Measurements from ENCODE around the gene SIX3.

SIX3 gene

GRCh38 chr2:44951124-44951523 is 9.6 kb downstream of the SIX3 start:
- H3K4me3 ChIP-seq (ENCODE audit: low read depth, low read length) = no peak overlapping the region
- TF ChIP-seq, protein P1, sequence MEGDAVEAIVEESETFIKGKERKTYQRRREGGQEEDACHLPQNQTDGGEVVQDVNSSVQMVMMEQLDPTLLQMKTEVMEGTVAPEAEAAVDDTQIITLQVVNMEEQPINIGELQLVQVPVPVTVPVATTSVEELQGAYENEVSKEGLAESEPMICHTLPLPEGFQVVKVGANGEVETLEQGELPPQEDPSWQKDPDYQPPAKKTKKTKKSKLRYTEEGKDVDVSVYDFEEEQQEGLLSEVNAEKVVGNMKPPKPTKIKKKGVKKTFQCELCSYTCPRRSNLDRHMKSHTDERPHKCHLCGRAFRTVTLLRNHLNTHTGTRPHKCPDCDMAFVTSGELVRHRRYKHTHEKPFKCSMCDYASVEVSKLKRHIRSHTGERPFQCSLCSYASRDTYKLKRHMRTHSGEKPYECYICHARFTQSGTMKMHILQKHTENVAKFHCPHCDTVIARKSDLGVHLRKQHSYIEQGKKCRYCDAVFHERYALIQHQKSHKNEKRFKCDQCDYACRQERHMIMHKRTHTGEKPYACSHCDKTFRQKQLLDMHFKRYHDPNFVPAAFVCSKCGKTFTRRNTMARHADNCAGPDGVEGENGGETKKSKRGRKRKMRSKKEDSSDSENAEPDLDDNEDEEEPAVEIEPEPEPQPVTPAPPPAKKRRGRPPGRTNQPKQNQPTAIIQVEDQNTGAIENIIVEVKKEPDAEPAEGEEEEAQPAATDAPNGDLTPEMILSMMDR (IDR thresholded peaks at IDR 0.05; ENCODE audit: low read depth, low read length, missing control alignments) = no peak
- in situ Hi-C loops (cut with HindIII; ENCODE audit: low sequenced_read_pairs) = loop anchor here (5.0 kb wide), 1 partner anchor 554 kb away; no protein-coding TSS in a partner anchor
- no peak for DNase-seq (ENCODE audit: low read depth)

DNA sequence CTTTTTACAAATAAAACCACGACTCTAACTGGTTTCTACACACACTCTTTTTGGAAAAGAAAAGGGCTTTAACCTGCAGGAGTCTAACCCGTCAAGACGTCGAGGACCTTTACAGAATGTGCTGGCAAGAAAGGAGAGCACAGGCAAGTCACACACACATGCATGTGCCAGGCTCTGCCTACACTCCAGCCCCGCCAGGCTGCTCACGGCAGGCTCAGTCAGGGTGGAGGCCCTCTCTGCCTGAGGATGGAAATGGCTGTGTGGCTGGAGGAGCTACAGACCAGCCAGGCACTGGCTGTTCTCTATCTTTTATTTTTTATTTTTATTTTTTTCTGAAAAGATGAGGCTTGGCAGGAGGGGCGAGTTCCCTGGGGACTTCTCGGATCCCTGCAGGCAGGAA is 10.2 kb downstream of the SIX3 start:
- TF ChIP-seq, protein P1 (IDR thresholded peaks at IDR 0.05; ENCODE audit: low read depth, low read length, missing control alignments) = no peak
- no peak for DNase-seq (ENCODE audit: low read depth)
- H3K4me3 ChIP-seq (ENCODE audit: low read depth, low read length) = peak overlapping the region; percentile 28
- in situ Hi-C loops (cut with HindIII; ENCODE audit: low sequenced_read_pairs) = loop anchor here (5.0 kb wide), 1 partner anchor 554 kb away; no protein-coding TSS in a partner anchor

GRCh38 chr2:44952143-44952805 is 10.8 kb downstream of the SIX3 start:
- in situ Hi-C loops (cut with HindIII; ENCODE audit: low sequenced_read_pairs) = loop anchor here (5.0 kb wide), 1 partner anchor 555 kb away; no protein-coding TSS in a partner anchor
- TF ChIP-seq, protein P1 (IDR thresholded peaks at IDR 0.05; ENCODE audit: low read depth, low read length, missing control alignments) = peak; percentile 72
- DNase-seq (ENCODE audit: low read depth) = no peak
- peak overlapping the region; percentile 28 for H3K4me3 ChIP-seq (ENCODE audit: low read depth, low read length)

DNA sequence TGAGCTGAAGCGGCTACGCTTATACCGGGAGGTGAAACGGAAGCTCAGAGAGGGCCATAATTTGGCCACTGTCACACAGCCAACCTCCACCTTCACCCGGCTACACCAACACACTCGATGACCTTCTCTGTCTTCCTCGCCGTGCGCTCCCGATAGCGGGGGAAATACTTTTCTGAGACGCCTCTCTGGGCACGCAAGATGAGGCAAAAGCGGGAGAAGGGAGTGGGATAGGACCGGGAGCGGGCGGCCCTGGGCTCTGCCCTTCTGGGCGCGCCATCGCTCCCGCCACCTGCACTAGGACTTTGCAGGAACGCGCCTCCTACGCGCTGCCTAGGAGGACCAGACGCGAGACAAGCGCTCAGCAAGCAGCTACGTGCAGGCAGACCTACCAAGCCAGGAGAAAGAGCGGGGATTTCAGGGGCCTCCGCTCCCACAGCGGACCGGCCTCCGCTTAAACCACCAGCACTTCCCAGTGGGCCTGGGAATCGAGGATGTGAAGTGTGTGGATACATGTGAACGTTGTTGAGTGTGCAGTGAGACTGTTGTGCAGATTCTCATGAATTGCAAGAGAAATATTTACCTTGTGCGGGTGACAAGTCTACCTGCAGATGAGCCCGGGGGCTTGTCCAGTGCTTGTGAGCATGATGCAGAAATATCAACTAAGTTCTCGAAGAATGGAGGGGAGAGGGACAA is 11.4 kb downstream of the SIX3 start:
- H3K4me3 ChIP-seq (ENCODE audit: low read depth, low read length) = peak overlapping the region; percentile 28
- no peak for DNase-seq (ENCODE audit: low read depth)
- in situ Hi-C loops (cut with HindIII; ENCODE audit: low sequenced_read_pairs) = loop anchor here (5.0 kb wide), 1 partner anchor 556 kb away; no protein-coding TSS in a partner anchor
- TF ChIP-seq, protein P1 (IDR thresholded peaks at IDR 0.05; ENCODE audit: low read depth, low read length, missing control alignments) = no peak

DNA sequence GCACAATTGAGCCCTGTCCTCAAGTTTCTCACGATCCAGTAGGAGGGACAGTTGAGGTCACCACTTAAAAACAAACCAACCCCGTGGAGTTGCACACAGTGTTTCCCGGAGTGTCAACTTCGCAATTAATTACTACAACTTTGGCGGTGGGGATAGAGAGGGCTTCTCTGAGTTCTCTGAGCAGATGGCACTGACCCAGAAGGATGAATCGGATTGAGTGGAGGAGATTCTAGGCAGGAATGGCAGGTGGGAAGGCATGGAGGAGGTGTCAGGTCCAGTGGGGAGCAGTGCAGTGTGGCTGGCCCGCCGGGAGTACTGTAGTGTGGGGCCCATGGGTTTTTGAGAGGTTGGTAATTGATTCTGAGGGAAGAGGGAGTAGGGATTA is 12.0 kb downstream of the SIX3 start:
- in situ Hi-C loops (cut with HindIII; ENCODE audit: low sequenced_read_pairs) = loop anchor here (5.0 kb wide), 1 partner anchor 556 kb away; no protein-coding TSS in a partner anchor
- H3K4me3 ChIP-seq (ENCODE audit: low read depth, low read length) = no peak overlapping the region
- TF ChIP-seq, protein P1 (IDR thresholded peaks at IDR 0.05; ENCODE audit: low read depth, low read length, missing control alignments) = no peak
- DNase-seq (ENCODE audit: low read depth) = no peak

GRCh38 chr2:44954447-44954888 is 13.0 kb downstream of the SIX3 start:
- in situ Hi-C loops (cut with HindIII; ENCODE audit: low sequenced_read_pairs) = loop anchor here (5.0 kb wide), 1 partner anchor 557 kb away; no protein-coding TSS in a partner anchor
- no peak overlapping the region for H3K4me3 ChIP-seq (ENCODE audit: low read depth, low read length)
- DNase-seq (ENCODE audit: low read depth) = no peak
- TF ChIP-seq, protein P1 (IDR thresholded peaks at IDR 0.05; ENCODE audit: low read depth, low read length, missing control alignments) = no peak
